Hypothalamus (tissue), 51 donors: ENCODE data around the gene JARID2.
A peak's percentile ranks its signal among the peaks of the same experiment; 100 is the strongest.

Experiments
- DNase-seq, 51 donors: peaks; one replicate each; lab custom pipeline; 2025; lab: John Stamatoyannopoulos, UW

JARID2 gene

GRCh38 chr6:15511248-15512125, 265.6 kb downstream of the JARID2 start:
- peak in 27 of 51 donors; percentile 5 to 70 (median 31) for DNase-seq

GRCh38 chr6:15512126-15512525, 266.3 kb downstream of the JARID2 start:
- DNase-seq = peak in 17 of 51 donors; percentile 6 to 39 (median 28)

- DNase-seq = no peak
These were observed 266.9 kb downstream of the JARID2 start for GRCh38 chr6:15512721-15513120.

GRCh38 chr6:15513131-15513771, 267.4 kb downstream of the JARID2 start:
- no peak for DNase-seq

- no peak for DNase-seq
These were observed 268.2 kb downstream of the JARID2 start for GRCh38 chr6:15513801-15514711.

GRCh38 chr6:15515226-15515625, 269.4 kb downstream of the JARID2 start:
- no peak for DNase-seq

GRCh38 chr6:15515660-15516375, 269.9 kb downstream of the JARID2 start:
- peak in 1 of 51 donors; percentile 37 for DNase-seq

GRCh38 chr6:15516378-15516777, 270.5 kb downstream of the JARID2 start:
- no peak for DNase-seq

GRCh38 chr6:15516923-15517560, 271.2 kb downstream of the JARID2 start:
- no peak for DNase-seq

- DNase-seq = no peak
These were observed 271.7 kb downstream of the JARID2 start for GRCh38 chr6:15517600-15517999.

- DNase-seq = peak in 3 of 51 donors; percentile 4 to 24 (median 10)
These were observed 272.2 kb downstream of the JARID2 start for GRCh38 chr6:15518057-15518456.

- no peak for DNase-seq
These were observed 273.0 kb downstream of the JARID2 start for GRCh38 chr6:15518878-15519277.

GRCh38 chr6:15519681-15520080, 273.8 kb downstream of the JARID2 start:
- no peak for DNase-seq

GRCh38 chr6:15520626-15521203, 274.8 kb downstream of the JARID2 start:
- no peak for DNase-seq

- peak in 5 of 51 donors; percentile 6 to 45 (median 18) for DNase-seq
These were observed 275.7 kb downstream of the JARID2 start for GRCh38 chr6:15521582-15521981.

- no peak for DNase-seq
These were observed 276.2 kb downstream of the JARID2 start for GRCh38 chr6:15522026-15522425.

- DNase-seq = no peak
These were observed 276.6 kb downstream of the JARID2 start for GRCh38 chr6:15522427-15522826.

GRCh38 chr6:15522856-15523529, 277.1 kb downstream of the JARID2 start:
- no peak for DNase-seq
